Hepatic stellate cell (primary cell): Measurements from ENCODE around the gene CFAP57.

Experiments used
- DNase-seq: peaks from one replicate; pipeline ENCODE4 v3.0.0; 2011; ENCODE audit warnings: low spot score

CFAP57 gene

DNA sequence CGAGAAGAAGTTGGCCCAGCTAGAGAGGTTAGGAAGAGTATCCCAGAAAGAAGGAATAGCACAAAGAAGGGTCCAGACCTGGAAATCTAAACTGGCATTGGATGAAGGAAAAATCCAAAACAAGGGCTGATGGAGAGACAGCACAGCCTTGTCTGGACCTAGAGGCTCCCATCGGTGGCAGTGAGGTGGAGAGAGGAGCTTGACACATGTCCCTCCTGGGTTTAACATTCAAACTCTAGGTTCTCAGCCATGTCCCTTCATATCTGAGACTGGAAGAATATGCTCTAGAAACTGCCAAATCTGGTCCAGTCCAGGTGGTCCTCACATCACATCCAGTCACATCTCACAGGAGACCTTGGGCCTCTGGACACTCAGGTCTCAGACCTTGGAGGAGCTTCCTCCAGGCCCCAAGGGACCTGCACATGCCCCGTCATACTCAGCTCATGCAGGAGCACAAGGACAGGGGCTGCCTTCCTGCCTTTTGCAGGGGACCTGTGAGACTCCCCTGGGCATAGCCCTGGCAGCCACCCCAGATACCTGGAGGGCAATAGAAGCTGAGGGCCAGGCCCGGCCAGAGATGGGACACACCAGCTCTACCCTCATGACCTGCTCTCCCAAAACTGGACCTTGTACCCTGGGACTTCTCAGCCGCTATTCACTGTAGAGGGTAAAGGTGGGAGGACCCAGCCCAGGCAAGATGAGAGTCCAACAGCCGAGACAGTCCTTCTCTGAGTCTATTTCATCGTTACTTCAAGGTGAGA lies 105.2 kb downstream of the CFAP57 start:
- no peak for DNase-seq

DNA sequence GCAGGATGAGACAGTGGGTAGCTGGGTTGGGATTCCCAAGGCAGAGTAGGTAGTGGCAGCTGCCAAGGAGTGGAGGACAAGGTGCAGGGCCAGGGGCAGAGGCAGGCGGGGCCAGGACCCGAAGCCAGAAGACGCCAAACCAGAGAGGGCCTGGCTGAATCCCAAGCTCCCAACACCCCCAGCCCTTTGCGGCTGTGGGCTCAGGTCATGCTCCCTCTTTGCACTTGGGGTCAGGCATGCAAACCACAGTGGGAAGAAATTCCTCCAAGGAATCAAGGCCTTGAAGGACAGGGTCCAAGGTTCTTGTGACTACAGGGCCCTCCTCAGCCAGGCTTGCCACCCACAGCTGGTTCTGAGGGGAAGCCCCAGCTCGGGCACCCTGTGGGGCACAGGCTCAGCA lies 107.0 kb downstream of the CFAP57 start:
- DNase-seq: no peak

- DNase-seq: no peak
Observed at GRCh38 chr1:43279666-43280065, 107.5 kb downstream of the CFAP57 start.

DNA sequence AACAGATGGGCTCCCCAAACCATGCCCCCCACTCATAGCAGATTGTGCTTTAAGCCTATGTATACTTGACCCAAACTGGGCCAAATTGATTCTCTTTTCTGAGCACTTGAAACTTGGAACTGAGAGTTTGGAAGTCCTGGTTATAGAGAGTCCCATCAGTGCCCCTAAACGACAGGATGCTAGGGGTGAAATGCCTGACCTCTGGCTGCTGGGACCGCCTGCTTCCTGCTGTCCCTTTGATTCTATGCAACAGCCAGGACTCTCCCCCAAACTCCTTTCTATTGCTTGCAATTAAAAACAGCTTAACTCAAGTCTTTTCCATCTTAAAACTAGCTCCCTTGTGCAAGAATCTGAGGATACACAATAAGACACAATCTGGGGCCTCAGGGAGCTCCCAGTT lies 108.6 kb downstream of the CFAP57 start:
- DNase-seq: no peak

GRCh38 chr1:43282220-43283195 lies 110.4 kb downstream of the CFAP57 start:
- no peak for DNase-seq

DNA sequence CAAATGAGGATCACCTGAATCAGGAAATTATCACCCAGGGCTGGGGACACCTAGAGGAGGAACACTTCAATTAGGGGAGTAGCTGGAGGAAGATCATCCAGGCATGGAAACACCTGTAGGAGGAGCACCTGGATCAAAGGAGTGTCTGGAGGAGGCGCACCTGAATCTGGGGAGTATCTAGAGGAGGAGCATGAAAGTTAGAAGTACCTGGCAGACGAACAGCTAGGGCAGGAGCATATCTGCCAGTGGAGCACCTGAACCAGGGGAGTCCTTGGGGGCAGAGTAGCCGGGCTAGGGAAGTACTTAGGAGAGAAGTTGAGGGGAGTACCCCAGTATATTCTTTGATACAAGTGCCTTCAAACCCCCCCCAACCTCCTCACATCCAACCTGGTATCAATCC lies 111.9 kb downstream of the CFAP57 start:
- no peak for DNase-seq

GRCh38 chr1:43284546-43285110 lies 112.5 kb downstream of the CFAP57 start:
- DNase-seq: no peak

DNA sequence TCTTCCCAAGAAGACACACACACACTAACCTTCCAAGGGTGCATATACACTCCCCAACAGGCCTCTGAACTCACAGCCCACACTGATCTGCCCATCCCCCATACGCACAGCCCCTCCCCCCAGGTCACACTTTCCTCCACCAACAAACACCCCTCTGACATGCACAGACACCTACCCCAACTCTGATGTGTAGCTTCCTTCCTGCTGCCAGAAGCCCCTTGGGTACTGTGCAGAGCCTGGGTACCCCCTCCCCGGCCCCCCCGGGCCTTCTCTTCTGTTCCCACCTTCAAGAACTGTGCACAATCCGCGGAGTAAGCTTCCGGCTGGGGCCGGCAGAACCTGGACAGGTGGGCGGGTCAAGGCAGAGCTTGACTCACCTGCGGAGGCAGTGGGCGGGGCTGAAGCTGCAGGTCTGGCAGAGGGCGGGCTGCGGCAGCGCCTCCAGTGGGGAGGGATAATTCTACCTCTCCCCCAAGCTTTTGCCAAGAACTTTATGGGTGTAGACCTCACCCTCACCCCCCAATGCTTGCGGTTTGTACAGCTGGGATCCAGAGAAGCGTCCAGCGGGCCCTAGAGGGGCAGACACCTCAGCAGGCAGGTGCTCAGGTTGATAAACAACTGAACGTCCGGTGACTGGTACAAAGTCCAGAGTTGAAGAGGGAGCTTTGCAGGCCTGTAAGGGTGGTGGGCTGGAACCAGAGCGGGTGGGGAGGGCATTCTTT lies 113.3 kb downstream of the CFAP57 start, which contains the start of gene C1orf210:
Gene C1orf210 (minus strand): TSS at position 313 of the 722 bp plus-strand sequence. CDS start 2,311 bp downstream, outside the sequence.
- no peak for DNase-seq

- DNase-seq: no peak
Observed at GRCh38 chr1:43286115-43286514, 114.0 kb downstream of the CFAP57 start.

- DNase-seq: no peak
Observed at GRCh38 chr1:43286533-43286932, 114.4 kb downstream of the CFAP57 start.

DNA sequence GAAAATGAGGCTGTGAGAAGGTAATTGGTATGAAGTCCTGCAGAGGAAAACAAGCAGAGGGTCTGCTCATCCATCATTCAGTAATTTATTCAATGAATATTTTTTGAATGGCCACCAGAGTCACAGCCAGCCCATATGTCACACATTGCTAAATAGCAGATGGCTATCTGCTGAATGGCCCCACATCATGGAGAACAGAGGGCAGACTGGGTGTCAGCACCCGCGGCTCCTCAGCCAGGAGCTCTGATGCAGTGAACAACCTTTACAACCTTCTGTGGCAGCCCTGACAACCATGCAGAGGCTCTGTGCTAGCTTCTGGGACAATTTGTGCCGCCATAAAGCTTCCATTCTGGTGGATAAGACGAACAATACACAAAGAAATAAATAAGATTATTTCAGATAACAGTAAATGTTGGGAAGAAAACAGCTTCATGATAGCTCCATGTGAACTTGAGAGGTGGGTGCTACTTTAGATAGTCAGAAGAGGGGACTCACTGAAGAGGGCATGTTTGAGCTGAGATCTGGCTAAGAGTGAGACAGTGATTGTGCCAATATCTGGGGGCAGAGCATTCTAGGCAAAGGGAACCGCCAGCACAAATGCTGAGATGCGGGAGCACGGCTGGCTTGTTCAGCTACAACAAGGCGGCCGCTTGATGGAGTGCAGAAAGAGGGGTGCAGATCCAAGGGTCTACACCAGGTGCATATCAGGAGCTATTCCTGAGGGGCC lies 116.1 kb downstream of the CFAP57 start:
- DNase-seq: no peak

DNA sequence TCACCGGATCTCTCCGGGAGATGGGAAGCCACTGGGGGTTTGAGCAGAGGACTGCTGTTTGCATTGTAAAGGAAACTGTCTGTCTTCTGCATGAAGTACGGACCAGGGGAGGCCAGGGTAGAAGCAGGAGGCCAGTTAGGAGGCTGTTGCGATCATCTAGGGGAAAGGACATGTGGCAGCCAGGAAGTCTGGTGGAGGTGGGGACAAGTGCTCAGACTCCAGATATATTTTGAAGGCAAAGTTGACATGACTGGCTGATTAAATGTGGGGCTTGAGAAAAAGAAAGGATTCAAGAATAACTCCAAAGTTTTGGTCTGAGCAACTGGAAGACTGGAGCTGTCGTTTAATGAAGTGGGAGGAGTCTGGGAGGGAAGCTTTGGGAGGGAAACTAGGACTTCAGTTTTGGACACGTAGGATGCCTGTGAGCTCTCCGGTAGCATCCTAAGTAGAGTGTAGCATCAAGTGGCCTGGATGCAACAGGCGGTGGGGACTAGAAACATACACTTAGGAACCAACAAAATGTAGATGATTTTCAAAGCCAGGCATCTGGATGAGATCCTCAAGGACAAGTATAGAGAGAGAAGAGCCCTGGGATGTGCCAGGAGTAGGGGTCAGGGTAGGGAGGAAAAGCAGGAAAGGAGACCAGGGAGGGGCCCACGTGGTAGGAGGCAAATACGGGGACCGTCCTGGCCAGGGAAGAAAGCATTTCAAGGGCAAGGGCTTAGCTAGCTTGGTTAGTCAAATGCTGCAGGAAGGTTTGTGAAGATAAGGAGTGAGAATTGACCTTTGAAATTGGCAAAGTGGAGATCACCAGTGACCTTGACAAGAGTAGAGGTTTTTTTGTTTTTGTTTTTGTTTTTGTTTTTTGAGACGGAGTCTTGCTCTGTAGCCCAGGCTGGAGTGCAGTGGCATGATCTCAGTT lies 116.9 kb downstream of the CFAP57 start:
- DNase-seq: no peak

DNA sequence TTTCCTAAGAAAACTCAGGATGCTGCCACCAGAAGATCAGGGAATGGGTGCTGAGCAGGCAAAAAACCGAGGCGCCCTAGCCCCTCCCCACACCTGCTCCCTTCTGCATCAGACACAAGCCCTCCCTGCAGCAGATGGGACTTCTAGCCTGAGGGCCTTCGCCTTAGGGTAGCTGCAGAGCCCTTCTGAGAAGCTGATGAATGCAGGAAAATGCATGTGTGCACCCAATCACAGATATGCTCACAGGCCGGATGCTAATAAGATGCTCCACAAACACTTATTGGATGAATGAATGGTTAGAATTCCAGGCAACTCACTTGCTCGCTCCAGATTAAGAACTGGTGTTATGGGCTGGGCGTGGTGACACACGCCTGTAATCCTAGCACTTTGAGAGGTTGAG lies 120.1 kb downstream of the CFAP57 start:
- no peak for DNase-seq

DNA sequence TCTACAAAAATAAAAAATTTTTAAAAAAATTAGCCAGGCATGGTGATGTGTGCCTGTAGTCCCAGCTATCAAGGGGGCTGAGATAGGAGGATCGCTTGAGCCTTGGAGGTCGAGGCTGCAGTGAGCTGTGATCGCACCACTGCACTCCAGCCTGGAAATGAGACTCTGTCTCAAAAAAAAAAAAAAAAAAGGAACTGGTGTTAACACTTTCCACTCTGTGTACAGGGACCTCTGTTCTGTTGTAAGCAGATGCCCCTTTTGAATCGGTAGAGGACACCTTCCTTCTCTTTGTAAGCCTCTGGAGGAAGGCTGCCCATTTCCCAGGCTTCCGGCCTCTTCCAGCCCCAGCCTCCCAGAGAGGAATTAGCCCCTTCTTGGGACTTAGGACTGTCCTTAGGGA lies 120.5 kb downstream of the CFAP57 start:
- no peak for DNase-seq

DNA sequence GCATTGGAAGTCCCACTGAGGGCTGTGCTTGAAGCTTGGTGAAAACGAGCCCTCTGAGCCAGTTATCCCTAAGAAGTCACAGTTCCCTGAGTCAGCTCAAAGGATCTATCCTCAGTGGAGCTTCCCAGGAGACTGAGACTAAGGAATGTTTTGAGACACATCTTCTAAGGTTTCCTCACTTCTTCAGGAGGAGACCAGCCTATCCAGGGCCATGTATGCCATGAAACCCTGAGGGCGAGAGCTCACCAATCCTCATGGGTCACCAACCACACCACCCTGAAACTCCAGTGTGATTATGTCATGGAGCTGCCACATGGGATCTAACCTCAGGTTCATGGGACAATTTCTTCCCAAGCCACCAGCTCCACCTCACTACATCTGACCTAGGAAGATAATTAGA lies 121.0 kb downstream of the CFAP57 start:
- no peak for DNase-seq

DNA sequence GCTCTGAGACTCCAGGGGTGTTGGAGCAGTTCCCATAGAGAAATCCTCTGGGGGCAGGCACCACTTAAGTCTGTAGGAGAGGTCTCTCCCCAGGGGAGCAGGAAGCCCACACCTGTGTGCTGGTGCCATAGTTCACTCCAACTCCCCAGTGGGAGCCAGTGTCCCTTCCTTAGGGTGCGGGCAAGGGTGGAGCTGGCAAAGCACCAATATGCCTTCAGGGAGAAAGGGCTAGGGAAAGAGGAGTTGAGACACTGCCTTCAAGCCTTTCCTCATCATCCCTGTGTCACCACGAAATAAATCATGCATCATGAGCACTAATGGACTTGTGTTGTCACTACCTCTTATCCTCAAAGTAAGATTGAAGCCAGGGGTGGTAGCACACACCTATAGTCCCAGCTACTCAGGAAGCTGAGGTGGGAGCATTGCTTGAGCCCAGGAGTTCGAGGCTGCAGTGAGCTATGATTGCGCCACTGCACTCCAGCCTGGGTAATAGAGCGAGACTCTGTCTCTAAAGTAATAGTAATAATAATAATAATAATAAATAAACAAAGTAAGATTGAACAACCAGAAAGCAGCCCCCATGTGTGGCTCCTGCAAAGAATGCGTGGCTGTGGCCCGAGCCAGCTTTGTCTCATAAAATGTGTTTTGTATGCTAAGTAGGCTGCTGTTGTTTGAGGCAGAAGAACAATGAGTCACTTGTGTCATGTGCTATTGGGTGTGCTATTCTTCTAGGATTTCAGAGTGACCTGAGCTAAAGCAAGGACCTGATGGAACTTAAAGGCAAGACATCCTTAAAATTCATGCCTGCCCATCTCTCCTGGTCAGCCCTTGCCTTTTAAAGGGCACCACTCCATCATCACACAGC lies 122.0 kb downstream of the CFAP57 start:
- DNase-seq: peak; percentile 43

- no peak for DNase-seq
Observed at GRCh38 chr1:43294761-43295160, 122.6 kb downstream of the CFAP57 start.

GRCh38 chr1:43296207-43296606 lies 124.1 kb downstream of the CFAP57 start:
- DNase-seq: no peak

DNA sequence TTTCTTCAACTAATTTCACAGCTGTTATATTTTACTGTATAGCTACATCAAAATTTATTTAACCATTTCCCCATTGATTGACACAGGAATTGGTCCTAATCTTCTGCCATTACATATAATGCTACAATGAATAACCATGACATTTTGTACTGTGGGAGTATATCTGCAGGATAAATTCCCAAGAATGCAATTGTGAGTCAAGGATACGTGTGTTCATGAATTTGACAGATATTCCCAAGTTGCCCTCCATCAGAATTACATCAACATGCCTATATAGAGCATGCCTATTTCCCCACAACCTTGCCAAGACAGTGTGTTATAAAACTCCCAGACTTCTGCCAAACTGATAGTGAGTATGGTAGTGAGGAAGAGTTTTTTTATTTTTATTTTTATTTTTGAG lies 125.9 kb downstream of the CFAP57 start:
- DNase-seq: no peak
